Activated naive CD4-positive, alpha-beta T cell treated with anti-CD3 and anti-CD28 coated beads for 36 hours (primary cell): ENCODE results near the gene CEACAM1. TPM values are rescaled to one million over a fixed set of nuclear protein-coding genes. Genes with fewer than 3 reads are reported as not detected.

ENCODE experiments used
- CTCF ChIA-PET: fragments of 350-600 bp; sonication (Branson Sonifier 250); formaldehyde crosslinking; loops from one replicate; lab custom pipeline; 2021; ENCODE audit warnings: antibody characterized with exemption; lab: Charles Lee
- DNase-seq: peaks from one replicate; pipeline ENCODE4 v3.0.0-alpha.2; 2020
- H3K27ac Mint-ChIP-seq: one replicate; pipeline ENCODE4 v1.8.0; 2021; ENCODE audit warnings: mild to moderate bottlenecking, mixed read lengths
- H3K27me3 Mint-ChIP-seq: one replicate; pipeline ENCODE4 v1.8.0; 2021; ENCODE audit warnings: low read depth, mixed read lengths
- H3K36me3 Mint-ChIP-seq: one replicate; pipeline ENCODE4 v1.8.0; 2021; ENCODE audit warnings: low read depth, mixed read lengths
- H3K4me1 Mint-ChIP-seq: one replicate; pipeline ENCODE4 v1.8.0; 2021; ENCODE audit warnings: low read depth, mixed read lengths
- H3K4me3 Mint-ChIP-seq: one replicate; pipeline ENCODE4 v1.8.0; 2021; ENCODE audit warnings: mild to moderate bottlenecking, moderate library complexity, mixed read lengths
- H3K9me3 Mint-ChIP-seq: one replicate; pipeline ENCODE4 v1.8.0; 2021; ENCODE audit warnings: mixed read lengths
- intact Hi-C: fragments of 100-400 bp; cut with micrococcal nuclease; formaldehyde crosslinking; loops from one replicate; pipeline ENCODE4 v1.15.1; 2023
- total RNA-seq, 2 experiments: library from RNA; stranded (reverse); gene quantifications; one replicate each; pipeline ENCODE4 v1.2.3, GENCODE V29; 2021

CEACAM1 gene
- total RNA-seq, result 1 to 10 TPM; 3.1 to 3.6 TPM

- Mint-ChIP-seq H3K27ac (peak within 1 kb of the TSS; percentile 82), H3K27me3 (no peaks in the 10 kb centered on the region), H3K9me3 (no peaks in the 10 kb centered on the region), H3K4me1 (peaks cover 26% of the 10 kb centered on the region), H3K4me3 (peak within 1 kb of the TSS; percentile 75), H3K36me3 (peaks cover 1% of the 10 kb centered on the region)
- intact Hi-C loops, result loop anchor here (1.0 kb wide), 2 partner anchors 78 to 90 kb away; no protein-coding TSS in a partner anchor
- peak; percentile 85 for DNase-seq
- CTCF ChIA-PET, result interaction anchor here (0.6 to 5.0 kb wide), 22 partner anchors 8 to 108 kb away, joined by 3 to 123 read pairs (median 5); partner anchors contain the start of gene CXCL17
These were observed at the start of gene CEACAM1 for GRCh38 chr19:42528354-42529247. Gene CEACAM1 (minus strand): TSS chr19:42528481. CDS start chr19:42528374, 107 bp downstream.

GRCh38 chr19:42577016-42577415 lies 48.7 kb upstream of the CEACAM1 start:
- DNase-seq, result no peak
- Mint-ChIP-seq H3K9me3 (no peaks in the 10 kb centered on the region), H3K4me1 (no peaks in the 10 kb centered on the region), H3K36me3 (no peaks in the 10 kb centered on the region), H3K27ac (no peak overlapping the region), H3K4me3 (no peak overlapping the region), H3K27me3 (peaks cover 11% of the 10 kb centered on the region)
- intact Hi-C loops, result no loop called here
- CTCF ChIA-PET, result no interaction called here

GRCh38 chr19:42576241-42576640 lies 48.0 kb upstream of the CEACAM1 start:
- H3K27me3 Mint-ChIP-seq, result peaks cover 11% of the 10 kb centered on the region
- CTCF ChIA-PET, result interaction anchor here (0.5 to 0.8 kb wide), 2 partner anchors 10 to 21 kb away, joined by 3 read pairs; no protein-coding TSS in a partner anchor
- no peaks in the 10 kb centered on the region for H3K36me3 Mint-ChIP-seq
- intact Hi-C loops, result no loop called here
- H3K4me1 Mint-ChIP-seq, result no peaks in the 10 kb centered on the region
- no peak overlapping the region for H3K27ac Mint-ChIP-seq
- no peak for DNase-seq
- no peaks in the 10 kb centered on the region for H3K9me3 Mint-ChIP-seq
- H3K4me3 Mint-ChIP-seq, result no peak overlapping the region

- intact Hi-C loops, result no loop called here
- CTCF ChIA-PET, result interaction anchor here (3.2 kb wide), 1 partner anchor 23 kb away, joined by 12 read pairs; no protein-coding TSS in a partner anchor
These were observed 45.4 kb upstream of the CEACAM1 start for GRCh38 chr19:42573642-42574041.

GRCh38 chr19:42571116-42571515 lies 42.8 kb upstream of the CEACAM1 start:
- Mint-ChIP-seq H3K27ac (no peak overlapping the region), H3K27me3 (no peaks in the 10 kb centered on the region)
- CTCF ChIA-PET, result interaction anchor here (0.6 to 3.2 kb wide), 3 partner anchors 25 to 123 kb away, joined by 3 to 12 read pairs (median 3); no protein-coding TSS in a partner anchor

More at GRCh38 chr19:42573642-42574041, 45.4 kb upstream of the CEACAM1 start:
- no peak overlapping the region for H3K27ac Mint-ChIP-seq
- no peak for DNase-seq
- no peaks in the 10 kb centered on the region for H3K36me3 Mint-ChIP-seq
- peaks cover 8% of the 10 kb centered on the region for H3K27me3 Mint-ChIP-seq
- H3K9me3 Mint-ChIP-seq, result no peaks in the 10 kb centered on the region
- no peaks in the 10 kb centered on the region for H3K4me1 Mint-ChIP-seq
- H3K4me3 Mint-ChIP-seq, result no peak overlapping the region

GRCh38 chr19:42569193-42569592 lies 40.9 kb upstream of the CEACAM1 start:
- no peaks in the 10 kb centered on the region for H3K9me3 Mint-ChIP-seq
- no peak overlapping the region for H3K4me3 Mint-ChIP-seq
- no peak overlapping the region for H3K27ac Mint-ChIP-seq
- H3K27me3 Mint-ChIP-seq, result no peaks in the 10 kb centered on the region
- intact Hi-C loops, result no loop called here
- no peak for DNase-seq
- H3K4me1 Mint-ChIP-seq, result no peaks in the 10 kb centered on the region
- CTCF ChIA-PET, result interaction anchor here (0.7 kb wide), 2 partner anchors 27 to 82 kb away, joined by 3 to 4 read pairs; no protein-coding TSS in a partner anchor
- no peaks in the 10 kb centered on the region for H3K36me3 Mint-ChIP-seq

More at GRCh38 chr19:42571116-42571515, 42.8 kb upstream of the CEACAM1 start:
- DNase-seq, result no peak
- intact Hi-C loops, result no loop called here
- Mint-ChIP-seq H3K4me3 (no peak overlapping the region), H3K9me3 (no peaks in the 10 kb centered on the region), H3K36me3 (no peaks in the 10 kb centered on the region), H3K4me1 (no peaks in the 10 kb centered on the region)

- CTCF ChIA-PET, result interaction anchor here (2.4 kb wide), 1 partner anchor 29 kb away, joined by 21 read pairs; no protein-coding TSS in a partner anchor
- no peak for DNase-seq
- no peak overlapping the region for H3K27ac Mint-ChIP-seq
- no peaks in the 10 kb centered on the region for H3K9me3 Mint-ChIP-seq
- no peaks in the 10 kb centered on the region for H3K36me3 Mint-ChIP-seq
- intact Hi-C loops, result no loop called here
- peaks cover 2% of the 10 kb centered on the region for H3K27me3 Mint-ChIP-seq
- no peak overlapping the region for H3K4me3 Mint-ChIP-seq
- H3K4me1 Mint-ChIP-seq, result no peaks in the 10 kb centered on the region
These were observed 39.7 kb upstream of the CEACAM1 start for GRCh38 chr19:42568006-42568405.

GRCh38 chr19:42567567-42567966 lies 39.3 kb upstream of the CEACAM1 start:
- intact Hi-C loops, result loop anchor here (1.0 to 2.0 kb wide), 2 partner anchors 29 to 117 kb away; no protein-coding TSS in a partner anchor
- no peaks in the 10 kb centered on the region for H3K4me1 Mint-ChIP-seq
- CTCF ChIA-PET, result interaction anchor here (1.3 to 2.7 kb wide), 4 partner anchors 16 to 118 kb away, joined by 4 to 21 read pairs (median 7); no protein-coding TSS in a partner anchor
- no peak for DNase-seq
- no peak overlapping the region for H3K4me3 Mint-ChIP-seq
- H3K36me3 Mint-ChIP-seq, result no peaks in the 10 kb centered on the region
- H3K9me3 Mint-ChIP-seq, result no peaks in the 10 kb centered on the region
- H3K27ac Mint-ChIP-seq, result no peak overlapping the region
- H3K27me3 Mint-ChIP-seq, result peaks cover 2% of the 10 kb centered on the region

- no peaks in the 10 kb centered on the region for H3K4me1 Mint-ChIP-seq
- intact Hi-C loops, result loop anchor here (1.0 kb wide), 1 partner anchor 113 kb away; no protein-coding TSS in a partner anchor
- no peaks in the 10 kb centered on the region for H3K9me3 Mint-ChIP-seq
- no peak overlapping the region for H3K4me3 Mint-ChIP-seq
- CTCF ChIA-PET, result interaction anchor here (0.8 to 2.9 kb wide), 7 partner anchors 18 to 122 kb away, joined by 3 to 25 read pairs (median 4); no protein-coding TSS in a partner anchor
- H3K27ac Mint-ChIP-seq, result no peak overlapping the region
- DNase-seq, result peak; percentile 34
- peaks cover 5% of the 10 kb centered on the region for H3K27me3 Mint-ChIP-seq
- H3K36me3 Mint-ChIP-seq, result no peaks in the 10 kb centered on the region
These were observed 35.3 kb upstream of the CEACAM1 start for GRCh38 chr19:42563352-42564210.

- no peak overlapping the region for H3K4me3 Mint-ChIP-seq
- CTCF ChIA-PET, result interaction anchor here (0.5 to 1.2 kb wide), 3 partner anchors 41 to 117 kb away, joined by 3 to 5 read pairs (median 3); no protein-coding TSS in a partner anchor
- H3K27me3 Mint-ChIP-seq, result peaks cover 10% of the 10 kb centered on the region
- intact Hi-C loops, result no loop called here
- no peak for DNase-seq
- H3K4me1 Mint-ChIP-seq, result no peaks in the 10 kb centered on the region
- no peaks in the 10 kb centered on the region for H3K36me3 Mint-ChIP-seq
- H3K27ac Mint-ChIP-seq, result no peak overlapping the region
- H3K9me3 Mint-ChIP-seq, result no peaks in the 10 kb centered on the region
These were observed 33.2 kb upstream of the CEACAM1 start for GRCh38 chr19:42561512-42561911.

GRCh38 chr19:42560731-42561130 lies 32.5 kb upstream of the CEACAM1 start:
- Mint-ChIP-seq H3K4me3 (no peak overlapping the region), H3K27me3 (peaks cover 12% of the 10 kb centered on the region), H3K4me1 (no peaks in the 10 kb centered on the region), H3K9me3 (no peaks in the 10 kb centered on the region), H3K27ac (no peak overlapping the region), H3K36me3 (no peaks in the 10 kb centered on the region)
- CTCF ChIA-PET, result interaction anchor here (0.8 kb wide), 1 partner anchor 116 kb away, joined by 3 read pairs; no protein-coding TSS in a partner anchor
- intact Hi-C loops, result no loop called here
- DNase-seq, result no peak
